Lower lobe of right lung (tissue), 2 donors: ENCODE data around the gene FBN2. TPM values are rescaled to one million over a fixed set of nuclear protein-coding genes. Genes with fewer than 3 reads are reported as not detected.

Experiments
- ATAC-seq, 2 donors: fragments of 200-7000 bp; cut with Tn5 transposase; one replicate each; pipeline ENCODE4 v1.9.1; 2020 to 2022; ENCODE audit warnings: mild to moderate bottlenecking in 2 of 2, moderate library complexity in 2 of 2
- DNase-seq: peaks from one replicate; pipeline ENCODE4 v3.0.0-alpha.2; 2020
- H3K27ac ChIP-seq: fragments of 200-600 bp; one replicate; pipeline ENCODE4 v1.8.0; 2022
- H3K27me3 ChIP-seq: fragments of 200-600 bp; one replicate; pipeline ENCODE4 v1.8.0; 2022; ENCODE audit warnings: low read depth
- H3K36me3 ChIP-seq: fragments of 200-600 bp; one replicate; pipeline ENCODE4 v1.8.0; 2022; ENCODE audit warnings: mild to moderate bottlenecking
- H3K4me1 ChIP-seq: fragments of 200-600 bp; one replicate; pipeline ENCODE4 v1.8.0; 2022
- H3K4me3 ChIP-seq: fragments of 200-600 bp; one replicate; pipeline ENCODE4 v1.8.0; 2022; ENCODE audit warnings: mild to moderate bottlenecking
- H3K9me3 ChIP-seq: fragments of 200-600 bp; one replicate; pipeline ENCODE4 v1.8.0; 2022
- CTCF ChIP-seq: fragments of 200-600 bp; IDR thresholded peaks from one replicate; pipeline ENCODE4 v1.8.0; 2022; ENCODE audit warnings: antibody characterized with exemption, mild to moderate bottlenecking
- intact Hi-C: fragments of 100-400 bp; cut with DNase I; formaldehyde crosslinking; loops from one replicate; pipeline ENCODE4 v1.11.0; 2022
- total RNA-seq: library from RNA; stranded (reverse); fragmentation: NEBNext Ultra II Directional; extraction: Animal tissue kit (Norgen Biotek cat#: 25700); gene quantifications from one replicate; pipeline ENCODE4 v1.2.1, GENCODE V29; 2021
- donor health status: DM: no; HTN: yes; CAD: no; lungs with severe emphysema.

The FBN2 gene
- total RNA-seq, 1 donor from 2014 or later = 0.83 TPM

GRCh38 chr5:128304791-128305190 is 233.3 kb downstream of the FBN2 start:
- H3K27ac ChIP-seq = no peak overlapping the region
- no peak overlapping the region for H3K4me3 ChIP-seq
- no peak for DNase-seq
- no peaks in the 10 kb centered on the region for H3K27me3 ChIP-seq
- no peak for ATAC-seq
- intact Hi-C loops = no loop called here
- no peaks in the 10 kb centered on the region for H3K9me3 ChIP-seq
- no peak for TF ChIP-seq CTCF
- no peaks in the 10 kb centered on the region for H3K4me1 ChIP-seq
- H3K36me3 ChIP-seq = no peaks in the 10 kb centered on the region

GRCh38 chr5:128304088-128304487 is 234.0 kb downstream of the FBN2 start:
- Histone ChIP-seq H3K36me3 (no peaks in the 10 kb centered on the region), H3K27me3 (no peaks in the 10 kb centered on the region), H3K4me3 (no peak overlapping the region), H3K27ac (no peak overlapping the region), H3K9me3 (no peaks in the 10 kb centered on the region), H3K4me1 (no peaks in the 10 kb centered on the region)
- intact Hi-C loops = no loop called here
- no peak for TF ChIP-seq CTCF
- ATAC-seq = peak in 1 of 2 donors; percentile 51
- DNase-seq = no peak

- Histone ChIP-seq H3K27ac (no peak overlapping the region), H3K36me3 (no peaks in the 10 kb centered on the region), H3K4me1 (no peaks in the 10 kb centered on the region), H3K27me3 (no peaks in the 10 kb centered on the region), H3K4me3 (no peak overlapping the region), H3K9me3 (no peaks in the 10 kb centered on the region)
- no peak for TF ChIP-seq CTCF
- DNase-seq = no peak
- intact Hi-C loops = no loop called here
- no peak for ATAC-seq
Observed at GRCh38 chr5:128303593-128303992, 234.5 kb downstream of the FBN2 start.

GRCh38 chr5:128300181-128300580 is 237.9 kb downstream of the FBN2 start:
- ATAC-seq = no peak
- H3K36me3 ChIP-seq = no peaks in the 10 kb centered on the region
- H3K27me3 ChIP-seq = no peaks in the 10 kb centered on the region
- DNase-seq = no peak
- no peak for TF ChIP-seq CTCF
- H3K9me3 ChIP-seq = no peaks in the 10 kb centered on the region
- no peak overlapping the region for H3K4me3 ChIP-seq
- H3K4me1 ChIP-seq = no peaks in the 10 kb centered on the region
- H3K27ac ChIP-seq = no peak overlapping the region
- intact Hi-C loops = no loop called here

GRCh38 chr5:128290152-128290858 is 247.7 kb downstream of the FBN2 start:
- H3K36me3 ChIP-seq = no peaks in the 10 kb centered on the region
- no peak overlapping the region for H3K27ac ChIP-seq
- no peak overlapping the region for H3K4me3 ChIP-seq
- no peaks in the 10 kb centered on the region for H3K9me3 ChIP-seq
- ATAC-seq (no peak), DNase-seq (no peak)
- no peaks in the 10 kb centered on the region for H3K27me3 ChIP-seq
- no peak for TF ChIP-seq CTCF
- intact Hi-C loops = no loop called here
- H3K4me1 ChIP-seq = no peaks in the 10 kb centered on the region
